Activated T-cell treated with anti-CD3 and anti-CD28 coated beads for 1 hour (primary cell): ENCODE measurements around the gene CGB2.
"Not testable (repeated sequence)": the region's sequence is repeated elsewhere in the genome, so short reads cannot be mapped to it uniquely, and the experiment has no call there.

Experiments used
- DNase-seq: peaks from one replicate; pipeline ENCODE4 v3.0.0-alpha.2; 2020; ENCODE audit warnings: low read depth

CGB2 gene

GRCh38 chr19:49067554-49067953, 35.9 kb downstream of the CGB2 start:
- DNase-seq, result no peak

GRCh38 chr19:49069026-49069425, 37.3 kb downstream of the CGB2 start:
- DNase-seq, result no peak

GRCh38 chr19:49070416-49070815, 38.7 kb downstream of the CGB2 start:
- DNase-seq, result no peak

GRCh38 chr19:49071860-49072547, 40.3 kb downstream of the CGB2 start:
- DNase-seq, result no peak

GRCh38 chr19:49073514-49074378, 42.1 kb downstream of the CGB2 start:
- no peak for DNase-seq

GRCh38 chr19:49074869-49075268, 43.2 kb downstream of the CGB2 start:
- DNase-seq, result not testable (repeated sequence)

GRCh38 chr19:49080392-49080791, 48.7 kb downstream of the CGB2 start:
- no peak for DNase-seq

GRCh38 chr19:49081273-49081672, 49.6 kb downstream of the CGB2 start:
- DNase-seq, result no peak
